Measurements from ENCODE around the gene RPP30. TPM values are rescaled to one million over a fixed set of nuclear protein-coding genes. Genes with fewer than 3 reads are reported as not detected.

Gene RPP30
- total and polyA plus RNA-seq, 2 of the 13 experiments (the other 11 are each of a cell fraction or from before 2014, with no cell fraction given), result 27.1 to 65.0 TPM

GRCh38 chr10:90930971-90931871, 59.4 kb downstream of the RPP30 start (continued):
- TF ChIP-seq KIAA2018 (CRISPR knock-in tag; IDR thresholded peaks at IDR 0.05; ENCODE audit: borderline replicate concordance), result no peak
- 0 out of 2 replicates have a peak, but pooled peaks have one; percentile 66 for TF ChIP-seq ZNF704 (CRISPR knock-in tag; IDR thresholded peaks at IDR 0.05; ENCODE audit: borderline replicate concordance)
- peak; percentile 59; the same call in 1 of the 2 replicates for TF ChIP-seq SKIL (CRISPR knock-in tag; IDR thresholded peaks at IDR 0.05; ENCODE audit: borderline replicate concordance)
- no peak for TF ChIP-seq MXD3 (CRISPR knock-in tag; IDR thresholded peaks at IDR 0.05)
- TF ChIP-seq ZXDC (CRISPR knock-in tag; IDR thresholded peaks at IDR 0.05), result no peak
- no peak for TF ChIP-seq ZBTB14 (CRISPR knock-in tag; IDR thresholded peaks at IDR 0.05)
- no peak for TF ChIP-seq ZNF597 (CRISPR knock-in tag; IDR thresholded peaks at IDR 0.05)
- peak; percentile 72; the same call in 1 of the 2 replicates for TF ChIP-seq HHEX (CRISPR knock-in tag; IDR thresholded peaks at IDR 0.05)

All from HepG2 (cell line).